Nephron progenitor cell (in vitro differentiated cells): ENCODE results near the gene SLC26A9.

ENCODE experiments used
- DNase-seq: peaks from one replicate; pipeline ENCODE4 v3.0.0; 2021
- H3K27ac Mint-ChIP-seq: 2 replicates; pipeline ENCODE4 v1.8.0; 2021; ENCODE audit warnings: mild to moderate bottlenecking, moderate library complexity, mixed read lengths
- H3K27me3 Mint-ChIP-seq: 2 replicates; pipeline ENCODE4 v1.8.0; 2021; ENCODE audit warnings: mild to moderate bottlenecking, low read depth, mixed read lengths; ENCODE audit not compliant: poor library complexity
- H3K36me3 Mint-ChIP-seq: 2 replicates; pipeline ENCODE4 v1.8.0; 2021; ENCODE audit warnings: low read depth, mixed read lengths
- H3K4me1 Mint-ChIP-seq: 2 replicates; pipeline ENCODE4 v1.8.0; 2021; ENCODE audit warnings: mixed read lengths
- H3K4me3 Mint-ChIP-seq: 2 replicates; pipeline ENCODE4 v1.8.0; 2021; ENCODE audit warnings: mild to moderate bottlenecking, moderate library complexity, mixed read lengths
- H3K9me3 Mint-ChIP-seq: 2 replicates; pipeline ENCODE4 v1.8.0; 2021; ENCODE audit warnings: mild to moderate bottlenecking, moderate library complexity, mixed read lengths
- TF ChIP-seq, protein P1 (sequence below): fragments of 200-600 bp; sonication (generic); IDR thresholded peaks from 2 replicates; pipeline ENCODE4 v1.5.0; 2021; ENCODE audit warnings: antibody characterized with exemption

The SLC26A9 gene

DNA sequence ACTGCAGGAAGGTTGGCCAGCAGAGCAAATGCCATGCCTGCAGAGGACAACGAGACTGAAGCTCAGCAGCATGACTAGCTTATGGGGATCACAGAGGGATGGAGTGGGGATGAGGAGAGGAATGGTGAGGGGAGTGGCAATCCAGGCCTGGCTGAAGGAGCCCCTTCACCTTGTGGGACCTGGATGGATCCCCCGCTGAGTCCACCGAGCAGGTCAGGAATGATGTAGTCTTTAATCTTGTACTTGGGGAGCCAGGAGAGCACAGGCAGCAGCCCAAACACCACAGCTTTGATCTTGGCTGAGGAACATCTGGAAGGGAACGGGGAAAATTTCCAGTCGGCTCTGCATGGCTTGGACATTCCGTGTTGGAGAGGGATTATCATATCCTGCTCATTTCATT is 10.5 kb downstream of the SLC26A9 start:
- no peak for DNase-seq
- H3K27me3 Mint-ChIP-seq, result peaks cover 18% of the 10 kb centered on the region
- TF ChIP-seq, protein P1, sequence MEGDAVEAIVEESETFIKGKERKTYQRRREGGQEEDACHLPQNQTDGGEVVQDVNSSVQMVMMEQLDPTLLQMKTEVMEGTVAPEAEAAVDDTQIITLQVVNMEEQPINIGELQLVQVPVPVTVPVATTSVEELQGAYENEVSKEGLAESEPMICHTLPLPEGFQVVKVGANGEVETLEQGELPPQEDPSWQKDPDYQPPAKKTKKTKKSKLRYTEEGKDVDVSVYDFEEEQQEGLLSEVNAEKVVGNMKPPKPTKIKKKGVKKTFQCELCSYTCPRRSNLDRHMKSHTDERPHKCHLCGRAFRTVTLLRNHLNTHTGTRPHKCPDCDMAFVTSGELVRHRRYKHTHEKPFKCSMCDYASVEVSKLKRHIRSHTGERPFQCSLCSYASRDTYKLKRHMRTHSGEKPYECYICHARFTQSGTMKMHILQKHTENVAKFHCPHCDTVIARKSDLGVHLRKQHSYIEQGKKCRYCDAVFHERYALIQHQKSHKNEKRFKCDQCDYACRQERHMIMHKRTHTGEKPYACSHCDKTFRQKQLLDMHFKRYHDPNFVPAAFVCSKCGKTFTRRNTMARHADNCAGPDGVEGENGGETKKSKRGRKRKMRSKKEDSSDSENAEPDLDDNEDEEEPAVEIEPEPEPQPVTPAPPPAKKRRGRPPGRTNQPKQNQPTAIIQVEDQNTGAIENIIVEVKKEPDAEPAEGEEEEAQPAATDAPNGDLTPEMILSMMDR, result no peak
- H3K9me3 Mint-ChIP-seq, result no peaks in the 10 kb centered on the region
- H3K4me1 Mint-ChIP-seq, result peaks cover 41% of the 10 kb centered on the region
- no peaks in the 10 kb centered on the region for H3K36me3 Mint-ChIP-seq
- no peak overlapping the region for H3K4me3 Mint-ChIP-seq
- H3K27ac Mint-ChIP-seq, result no peak overlapping the region

DNA sequence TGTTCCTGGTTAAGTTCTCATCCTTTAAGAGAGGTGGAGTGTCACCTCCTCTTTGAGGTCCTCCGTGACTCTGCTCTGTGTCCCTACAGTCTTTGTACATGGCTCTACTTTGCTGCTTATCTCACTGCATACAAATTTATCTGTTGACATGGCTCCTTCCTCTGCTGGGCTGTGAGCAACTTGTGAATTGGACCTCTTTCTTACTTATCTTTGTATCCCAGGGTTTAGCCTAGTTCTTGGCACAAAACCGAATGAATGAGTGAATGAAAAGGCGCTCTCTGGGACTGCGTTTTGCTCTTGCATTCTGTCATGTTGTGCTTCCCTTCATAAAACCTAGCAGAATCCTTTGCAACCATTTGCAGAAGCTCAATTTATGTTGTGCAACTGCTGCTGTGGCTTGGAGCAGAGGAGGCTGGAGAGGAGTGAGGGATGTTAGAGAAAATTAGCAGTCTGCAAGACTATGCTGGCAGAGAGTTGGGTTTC is 12.4 kb downstream of the SLC26A9 start:
- TF ChIP-seq, protein P1, result no peak
- Mint-ChIP-seq H3K9me3 (no peaks in the 10 kb centered on the region), H3K36me3 (no peaks in the 10 kb centered on the region), H3K27ac (peak overlapping the region; percentile 0), H3K27me3 (peaks cover 13% of the 10 kb centered on the region), H3K4me1 (peaks cover 60% of the 10 kb centered on the region), H3K4me3 (no peak overlapping the region)
- no peak for DNase-seq

- Mint-ChIP-seq H3K36me3 (no peaks in the 10 kb centered on the region), H3K9me3 (no peaks in the 10 kb centered on the region), H3K4me1 (peaks cover 66% of the 10 kb centered on the region), H3K4me3 (no peak overlapping the region), H3K27me3 (peaks cover 11% of the 10 kb centered on the region), H3K27ac (no peak overlapping the region)
- TF ChIP-seq, protein P1, result no peak
- DNase-seq, result no peak
These were observed 13.1 kb downstream of the SLC26A9 start for GRCh38 chr1:205930195-205930577.

GRCh38 chr1:205929496-205930194 is 13.6 kb downstream of the SLC26A9 start:
- Mint-ChIP-seq H3K4me3 (no peak overlapping the region), H3K27me3 (peaks cover 11% of the 10 kb centered on the region), H3K27ac (no peak overlapping the region), H3K36me3 (no peaks in the 10 kb centered on the region), H3K4me1 (peaks cover 72% of the 10 kb centered on the region), H3K9me3 (no peaks in the 10 kb centered on the region)
- no peak for DNase-seq
- TF ChIP-seq, protein P1, result no peak

DNA sequence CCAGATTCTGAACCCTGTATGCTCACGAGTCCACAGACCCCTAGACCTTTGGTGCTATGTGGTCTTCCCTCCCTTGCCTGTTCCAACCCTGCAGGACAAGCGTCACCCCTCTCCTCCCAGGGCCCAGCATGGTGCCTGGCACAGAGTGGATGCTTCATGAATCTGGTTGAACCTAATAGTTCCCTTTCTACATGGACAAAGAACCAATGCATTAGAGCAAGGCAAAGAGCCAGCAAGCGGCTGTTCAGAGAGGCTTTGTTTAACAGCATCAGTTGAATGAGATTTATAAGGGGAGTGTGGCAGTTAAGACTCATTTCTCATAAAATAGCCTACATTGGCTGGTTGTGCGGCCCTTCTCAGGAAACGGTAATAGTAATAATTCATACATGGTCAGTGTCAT is 14.9 kb downstream of the SLC26A9 start:
- H3K36me3 Mint-ChIP-seq, result no peaks in the 10 kb centered on the region
- H3K4me3 Mint-ChIP-seq, result no peak overlapping the region
- DNase-seq, result no peak
- H3K27ac Mint-ChIP-seq, result peak overlapping the region; percentile 33
- peaks cover 68% of the 10 kb centered on the region for H3K4me1 Mint-ChIP-seq
- no peaks in the 10 kb centered on the region for H3K9me3 Mint-ChIP-seq
- TF ChIP-seq, protein P1, result no peak
- H3K27me3 Mint-ChIP-seq, result peaks cover 11% of the 10 kb centered on the region

DNA sequence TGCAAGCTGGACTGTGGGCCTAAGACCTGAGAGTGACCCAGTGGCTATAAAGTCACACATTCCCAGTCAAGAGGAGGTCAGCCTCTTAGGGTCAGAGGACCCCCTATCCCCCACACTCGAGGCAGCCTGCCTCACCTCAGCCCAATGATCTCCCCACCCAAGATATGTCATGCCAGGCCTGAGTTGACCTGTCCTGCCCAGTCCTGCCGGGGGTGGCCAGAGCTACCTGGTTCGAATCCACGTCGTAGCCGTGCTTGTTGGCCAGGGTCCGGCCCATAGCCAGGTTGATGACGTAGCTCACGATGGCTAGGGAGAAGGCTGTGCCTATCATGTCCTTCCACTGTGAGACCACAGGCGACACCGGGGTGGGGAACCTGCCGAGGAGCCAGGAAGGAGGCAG is 15.6 kb downstream of the SLC26A9 start:
- Mint-ChIP-seq H3K9me3 (no peaks in the 10 kb centered on the region), H3K36me3 (no peaks in the 10 kb centered on the region), H3K27ac (no peak overlapping the region), H3K4me1 (peaks cover 67% of the 10 kb centered on the region), H3K4me3 (no peak overlapping the region), H3K27me3 (peaks cover 9% of the 10 kb centered on the region)
- no peak for DNase-seq
- TF ChIP-seq, protein P1, result no peak
